Keratinocyte (primary cell): Measurements from ENCODE around the gene RNASE8.

ENCODE experiments used
- CTCF ChIP-seq, 3 experiments: IDR thresholded peaks in 1 of 3; conservative IDR thresholded peaks in 1 of 3; optimal IDR thresholded peaks in 1 of 3; 2 replicates in 2 of 3; 3 replicates in 1 of 3; pipeline versions ENCODE3 to v1.5.1; 2011; ENCODE audit warnings: low read length in 3 of 3, mild to moderate bottlenecking in 3 of 3, moderate library complexity in 2 of 3, control low read depth in 1 of 3, inconsistent platforms in 1 of 3; ENCODE audit not compliant: insufficient read depth in 2 of 3; ENCODE audit errors: extremely low read depth in 1 of 3
- EZH2 ChIP-seq: IDR thresholded peaks from one replicate; pipeline ENCODE4 v1.6.1; 2012; ENCODE audit warnings: inconsistent platforms, mild to moderate bottlenecking, low read length, moderate library complexity

- no peak for TF ChIP-seq CTCF (optimal IDR thresholded peaks at IDR 0.05 in 1 of 3, IDR thresholded peaks at IDR 0.05 in 1 of 3, conservative IDR thresholded peaks at IDR 0.05 in 1 of 3; ENCODE audit: extremely low read depth in 1 of 3, insufficient read depth in 2 of 3, low read length in 3 of 3)
- TF ChIP-seq EZH2 = no peak
Observed at GRCh38 chr14:21034707-21035106, 22.9 kb upstream of the RNASE8 start, which contains the start of gene RNASE13.
